HG03558 (cell line): ENCODE data around the gene PPP2R2C.

ENCODE experiments used
- ATAC-seq: cut with Tn5 transposase; IDR thresholded peaks from one replicate; pipeline ENCODE4 v1.9.1; 2021; ENCODE audit warnings: moderate number of reproducible peaks; ENCODE audit not compliant: unreplicated experiment; ENCODE audit errors: extremely low read depth

The PPP2R2C gene

GRCh38 chr4:6387946-6388345, 84.5 kb downstream of the PPP2R2C start:
- ATAC-seq: no peak

- no peak for ATAC-seq
Observed at GRCh38 chr4:6386091-6386490, 86.3 kb downstream of the PPP2R2C start.

GRCh38 chr4:6385288-6385687, 87.1 kb downstream of the PPP2R2C start:
- ATAC-seq: no peak

- ATAC-seq: no peak
Observed at GRCh38 chr4:6384541-6384940, 87.9 kb downstream of the PPP2R2C start.

- ATAC-seq: no peak
Observed at GRCh38 chr4:6383929-6384328, 88.5 kb downstream of the PPP2R2C start.

- ATAC-seq: no peak
Observed at GRCh38 chr4:6383009-6383404, 89.4 kb downstream of the PPP2R2C start.

GRCh38 chr4:6381571-6382123, 90.8 kb downstream of the PPP2R2C start:
- ATAC-seq: no peak

GRCh38 chr4:6380746-6381410, 91.5 kb downstream of the PPP2R2C start:
- no peak for ATAC-seq

- no peak for ATAC-seq
Observed at GRCh38 chr4:6379767-6380745, 92.4 kb downstream of the PPP2R2C start.

GRCh38 chr4:6378493-6379445, 93.6 kb downstream of the PPP2R2C start:
- no peak for ATAC-seq

- no peak for ATAC-seq
Observed at GRCh38 chr4:6377626-6378492, 94.6 kb downstream of the PPP2R2C start.

- ATAC-seq: no peak
Observed at GRCh38 chr4:6375620-6376295, 96.7 kb downstream of the PPP2R2C start.

- no peak for ATAC-seq
Observed at GRCh38 chr4:6374575-6374974, 97.8 kb downstream of the PPP2R2C start.

GRCh38 chr4:6373541-6374410, 98.6 kb downstream of the PPP2R2C start:
- no peak for ATAC-seq

- no peak for ATAC-seq
Observed at GRCh38 chr4:6372649-6373525, 99.5 kb downstream of the PPP2R2C start.

GRCh38 chr4:6371812-6372211, 100.6 kb downstream of the PPP2R2C start:
- no peak for ATAC-seq

GRCh38 chr4:6371271-6371670, 101.1 kb downstream of the PPP2R2C start:
- ATAC-seq: no peak
